Measurements from ENCODE around the gene CRELD1. TPM values are rescaled to one million over a fixed set of nuclear protein-coding genes. Genes with fewer than 3 reads are reported as not detected.

The CRELD1 gene
- total and polyA plus RNA-seq, 2 donors (not counting 1 experiment from before 2014, with no cell fraction given) = 46.8 to 47.6 TPM

GRCh38 chr3:9934235-9934621 lies 594 bp downstream of the CRELD1 start:
- peak overlapping the region; percentile 98 for H3K27ac Mint-ChIP-seq
- intact Hi-C loops (cut with micrococcal nuclease) = loop anchor here (5.0 kb wide), 5 partner anchors 92 to 432 kb away; partner anchors contain the start of genes BRPF1, RPUSD3, TATDN2 and VHL
- Histone ChIP-seq H3K79me2 (ENCODE audit: control insufficient read depth, insufficient read depth, low read length) (peaks cover 27% of the 10 kb centered on the region), H3K27ac (ENCODE audit: low read length in 2 of 2) (peak overlapping the region; percentile 82 to 94), H3K9me3 (ENCODE audit: control extremely low read depth in 1 of 3, control insufficient read depth in 2 of 3, insufficient read depth in 1 of 3, low read length in 2 of 3) (no peaks in the 10 kb centered on the region), H3K4me1 (ENCODE audit: control insufficient read depth in 2 of 2, insufficient read depth in 2 of 2, low read length in 2 of 2) (peaks cover 22 to 26% of the 10 kb centered on the region in 2 donors), H3K4me2 (replicated peaks; ENCODE audit: low read depth, low read length, poor library complexity, severe bottlenecking) (peak overlapping the region; percentile 92), H3K27me3 (replicated peaks in 1 of 4; ENCODE audit: control extremely low read depth in 1 of 4, control insufficient read depth in 3 of 4, insufficient read depth in 4 of 4, low read length in 3 of 4) (no peaks in the 10 kb centered on the region), H3K36me3 (replicated peaks in 1 of 2; ENCODE audit: control extremely low read depth in 1 of 2, control insufficient read depth in 1 of 2, extremely low read depth in 1 of 2, insufficient read depth in 2 of 2, low read length in 1 of 2) (peaks cover 0 to 26% of the 10 kb centered on the region in 2 experiments), H3K4me3 (ENCODE audit: control extremely low read depth in 1 of 5, extremely low read depth in 1 of 5, insufficient read depth in 1 of 5, low read depth in 2 of 5, low read length in 4 of 5) (peak overlapping the region; percentile 50 to 95 (median 59)), H3K9ac (ENCODE audit: low read length) (peak overlapping the region; percentile 92), H4K20me1 (ENCODE audit: control insufficient read depth, insufficient read depth, low read length, poor library complexity, severe bottlenecking) (no peaks in the 10 kb centered on the region), H2AFZ (ENCODE audit: insufficient read depth, low read depth, low read length, poor library complexity, severe bottlenecking) (peak overlapping the region; percentile 95)
- POLR2A ChIA-PET = interaction anchor here (0.6 to 1.9 kb wide), 7 partner anchors 12 to 538 kb away, joined by 3 to 11 read pairs (median 4); partner anchors contain the start of gene ARPC4
- H3K4me1 Mint-ChIP-seq = peaks cover 39% of the 10 kb centered on the region
- WGBS (ENCODE audit: insufficient coverage) = 12% methylated on average over 10 of the region's 11 CpGs
- CTCF ChIA-PET = interaction anchor here (1.0 to 6.0 kb wide), 5 partner anchors 8 to 387 kb away, joined by 3 to 47 read pairs (median 14); partner anchors contain the start of genes PRRT3 and SEC13
- ATAC-seq (ENCODE audit: low read depth) (no peak), DNase-seq (no peak)
- no peaks in the 10 kb centered on the region for H3K9me3 Mint-ChIP-seq (ENCODE audit: insufficient read depth)
- no peaks in the 10 kb centered on the region for H3K27me3 Mint-ChIP-seq
- peak; percentile 12 for TF ChIP-seq CTCF (IDR thresholded peaks at IDR 0.05)
- TF ChIP-seq EZH2 (IDR thresholded peaks at IDR 0.05; ENCODE audit: borderline replicate concordance, insufficient read depth, low read depth, low read length, poor library complexity, severe bottlenecking) = no peak
- peak overlapping the region; percentile 94 for H3K4me3 Mint-ChIP-seq

- H2AFZ ChIP-seq (ENCODE audit: insufficient read depth, low read depth, low read length, poor library complexity, severe bottlenecking) = no peak overlapping the region
- H3K27ac Mint-ChIP-seq = peak overlapping the region; percentile 98
- TF ChIP-seq EZH2 (IDR thresholded peaks at IDR 0.05; ENCODE audit: borderline replicate concordance, insufficient read depth, low read depth, low read length, poor library complexity, severe bottlenecking) (no peak), CTCF (IDR thresholded peaks at IDR 0.05) (no peak)
- peaks cover 22 to 26% of the 10 kb centered on the region in 2 donors for H3K4me1 ChIP-seq (ENCODE audit: control insufficient read depth in 2 of 2, insufficient read depth in 2 of 2, low read length in 2 of 2)
- peak overlapping the region; percentile 94 for H3K4me3 Mint-ChIP-seq
- intact Hi-C loops (cut with micrococcal nuclease) = loop anchor here (5.0 kb wide), 5 partner anchors 93 to 433 kb away; partner anchors contain the start of genes BRPF1, RPUSD3, TATDN2 and VHL
- peak overlapping the region; percentile 92 for H3K4me2 ChIP-seq (replicated peaks; ENCODE audit: low read depth, low read length, poor library complexity, severe bottlenecking)
- ATAC-seq (ENCODE audit: low read depth) (no peak), DNase-seq (no peak)
- peak overlapping the region; percentile 92 for H3K9ac ChIP-seq (ENCODE audit: low read length)
- H3K79me2 ChIP-seq (ENCODE audit: control insufficient read depth, insufficient read depth, low read length) = peaks cover 27% of the 10 kb centered on the region
- peaks cover 0 to 26% of the 10 kb centered on the region in 2 experiments for H3K36me3 ChIP-seq (replicated peaks in 1 of 2; ENCODE audit: control extremely low read depth in 1 of 2, control insufficient read depth in 1 of 2, extremely low read depth in 1 of 2, insufficient read depth in 2 of 2, low read length in 1 of 2)
- peaks cover 39% of the 10 kb centered on the region for H3K4me1 Mint-ChIP-seq
- 92% methylated on average over 4 of the region's 4 CpGs for WGBS (ENCODE audit: insufficient coverage)
- no peaks in the 10 kb centered on the region for H3K27me3 ChIP-seq (replicated peaks in 1 of 4; ENCODE audit: control extremely low read depth in 1 of 4, control insufficient read depth in 3 of 4, insufficient read depth in 4 of 4, low read length in 3 of 4)
- H3K4me3 ChIP-seq (ENCODE audit: control extremely low read depth in 1 of 5, extremely low read depth in 1 of 5, insufficient read depth in 1 of 5, low read depth in 2 of 5, low read length in 4 of 5) = peak overlapping the region in 1 of 5 experiments; percentile 95
- no peaks in the 10 kb centered on the region for H3K27me3 Mint-ChIP-seq
- no peaks in the 10 kb centered on the region for H3K9me3 ChIP-seq (ENCODE audit: control extremely low read depth in 1 of 3, control insufficient read depth in 2 of 3, insufficient read depth in 1 of 3, low read length in 2 of 3)
- no peak overlapping the region for H3K27ac ChIP-seq (ENCODE audit: low read length in 2 of 2)
- no peaks in the 10 kb centered on the region for H3K9me3 Mint-ChIP-seq (ENCODE audit: insufficient read depth)
- no peaks in the 10 kb centered on the region for H4K20me1 ChIP-seq (ENCODE audit: control insufficient read depth, insufficient read depth, low read length, poor library complexity, severe bottlenecking)
- ChIA-PET POLR2A (interaction anchor here (0.6 to 1.6 kb wide), 2 partner anchors 11 to 142 kb away, joined by 4 read pairs; partner anchors contain the start of gene ARPC4), CTCF (interaction anchor here (0.7 to 6.0 kb wide), 4 partner anchors 12 to 388 kb away, joined by 3 to 47 read pairs (median 4); no protein-coding TSS in a partner anchor)
These were observed 1.4 kb downstream of the CRELD1 start for GRCh38 chr3:9934993-9935392.

Measured in B cell (primary cell).